ENCODE results near the gene PABPN1.
"Not testable (repeated sequence)": the region's sequence is repeated elsewhere in the genome, so short reads cannot be mapped to it uniquely, and the experiment has no call there.

Gene PABPN1

GRCh38 chr14:23320584-23321571 lies at the start of gene PABPN1:
PABPN1 (plus strand) TSS chr14:23321457; CDS start chr14:23321470, 13 bp downstream.
- DNase-seq = peak; percentile 93

DNA sequence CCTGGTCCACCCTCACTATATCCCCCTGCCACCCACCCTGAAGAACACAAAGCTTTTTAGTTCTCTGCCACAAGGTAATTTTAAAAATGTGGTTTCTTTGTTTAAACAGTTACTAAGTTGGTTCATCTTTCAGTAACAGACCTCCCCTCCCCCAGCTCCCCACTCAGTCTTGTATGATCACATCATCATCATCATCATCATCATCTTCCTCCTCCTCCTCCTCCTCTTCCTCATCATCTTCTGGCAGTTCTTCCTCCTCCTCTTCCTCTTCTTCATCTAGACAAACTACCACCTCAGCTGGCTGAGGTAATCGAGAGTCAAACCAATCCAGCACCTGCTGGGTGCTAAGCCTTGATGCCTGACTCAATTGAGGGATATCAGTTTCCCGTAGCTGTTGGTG lies 45.8 kb upstream of the PABPN1 start:
- no peak for DNase-seq

DNA sequence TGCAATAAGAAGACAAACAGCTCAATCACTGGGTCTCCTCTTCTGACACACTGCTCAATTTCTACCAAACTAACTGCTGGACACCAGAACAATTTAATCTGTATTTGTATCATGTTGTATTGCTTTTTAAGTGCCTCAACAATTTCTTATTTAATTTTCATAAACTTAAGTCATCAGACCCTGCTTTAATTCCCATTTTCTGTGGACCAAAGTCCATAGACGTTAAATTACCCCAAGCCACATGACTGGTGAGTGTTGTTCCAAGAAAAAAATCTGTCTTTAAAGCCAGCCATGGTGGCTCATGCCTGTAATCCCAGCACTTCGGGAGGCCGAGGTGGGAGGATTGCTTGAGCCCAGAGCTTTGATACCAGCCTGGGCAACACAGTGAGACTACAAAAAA lies 44.1 kb upstream of the PABPN1 start:
- DNase-seq = no peak

DNA sequence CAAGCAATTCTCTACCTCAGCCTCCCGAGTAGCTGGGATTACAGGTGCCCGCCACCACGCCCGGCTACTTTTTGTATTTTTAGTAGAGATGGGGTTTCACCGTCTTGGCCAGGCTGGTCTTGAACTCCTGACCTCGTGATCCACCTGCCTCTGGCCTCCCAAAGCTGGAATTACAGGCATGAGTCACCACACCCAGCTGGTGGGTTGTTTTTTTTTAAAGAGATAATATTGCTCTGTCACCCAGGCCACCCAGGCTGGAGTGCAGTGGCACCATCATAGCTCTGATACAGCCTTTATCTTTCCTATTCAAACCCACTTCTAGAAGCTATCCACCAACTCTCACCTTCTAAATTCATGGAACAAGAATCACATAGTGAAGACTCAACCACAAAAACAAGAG lies 43.3 kb upstream of the PABPN1 start:
- DNase-seq = not testable (repeated sequence)

DNA sequence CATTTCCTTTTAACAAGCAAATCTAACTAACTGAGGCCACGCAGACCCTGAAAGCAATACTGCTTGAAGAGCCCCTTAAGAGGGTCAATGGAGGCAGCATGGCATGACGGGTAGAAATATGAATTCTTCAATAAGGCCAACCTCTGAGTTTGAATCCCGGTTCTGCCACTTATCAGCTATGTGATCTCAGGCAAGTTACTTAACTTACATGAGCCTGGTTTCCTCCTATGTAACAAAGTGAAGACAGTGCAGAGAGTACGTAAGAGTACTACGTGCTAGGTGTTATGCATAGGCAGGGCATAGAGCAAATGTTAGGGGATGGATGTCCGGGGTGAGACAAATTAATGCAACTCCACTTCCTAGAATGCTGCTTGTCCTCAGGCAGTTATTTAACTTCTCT lies 40.0 kb upstream of the PABPN1 start:
- DNase-seq = no peak

- DNase-seq = no peak
These were observed 36.4 kb upstream of the PABPN1 start for GRCh38 chr14:23284654-23285529.

- no peak for DNase-seq
These were observed 35.7 kb upstream of the PABPN1 start for GRCh38 chr14:23285530-23286019.

- DNase-seq = peak; percentile 99
These were observed 35.0 kb upstream of the PABPN1 start, which contains the start of gene HOMEZ for GRCh38 chr14:23286020-23286901. HOMEZ (minus strand) TSS chr14:23286132; CDS start chr14:23285952, 180 bp downstream.

DNA sequence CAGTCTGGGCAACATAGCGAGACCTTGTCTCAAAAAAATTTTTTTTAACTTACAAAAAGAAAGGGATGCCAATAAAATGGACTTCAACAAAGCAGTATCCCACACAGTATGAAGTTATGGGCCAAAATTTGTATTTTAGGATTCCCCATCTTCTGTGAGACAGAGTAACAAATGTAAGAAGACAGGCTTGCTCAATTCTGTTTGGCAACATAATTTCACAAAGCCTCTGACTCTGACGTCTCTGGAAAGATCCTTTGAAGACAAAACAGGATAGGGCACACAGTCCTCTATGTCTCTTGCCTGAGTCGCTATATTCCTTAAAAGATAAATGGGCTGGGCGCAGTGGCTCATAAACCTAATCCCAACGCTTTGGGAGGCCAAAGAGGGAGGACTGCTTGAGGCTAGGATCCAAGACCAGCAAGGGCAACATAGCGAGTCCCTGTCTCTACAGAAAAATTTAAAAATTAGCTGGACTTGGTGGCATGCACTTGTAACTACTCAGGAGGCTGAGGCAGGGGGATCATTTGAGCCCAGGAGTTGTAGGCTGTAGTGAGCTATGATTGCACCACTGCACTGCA lies 34.3 kb upstream of the PABPN1 start:
- DNase-seq = no peak

GRCh38 chr14:23294734-23295561 lies 26.3 kb upstream of the PABPN1 start:
- peak; percentile 49 for DNase-seq

DNA sequence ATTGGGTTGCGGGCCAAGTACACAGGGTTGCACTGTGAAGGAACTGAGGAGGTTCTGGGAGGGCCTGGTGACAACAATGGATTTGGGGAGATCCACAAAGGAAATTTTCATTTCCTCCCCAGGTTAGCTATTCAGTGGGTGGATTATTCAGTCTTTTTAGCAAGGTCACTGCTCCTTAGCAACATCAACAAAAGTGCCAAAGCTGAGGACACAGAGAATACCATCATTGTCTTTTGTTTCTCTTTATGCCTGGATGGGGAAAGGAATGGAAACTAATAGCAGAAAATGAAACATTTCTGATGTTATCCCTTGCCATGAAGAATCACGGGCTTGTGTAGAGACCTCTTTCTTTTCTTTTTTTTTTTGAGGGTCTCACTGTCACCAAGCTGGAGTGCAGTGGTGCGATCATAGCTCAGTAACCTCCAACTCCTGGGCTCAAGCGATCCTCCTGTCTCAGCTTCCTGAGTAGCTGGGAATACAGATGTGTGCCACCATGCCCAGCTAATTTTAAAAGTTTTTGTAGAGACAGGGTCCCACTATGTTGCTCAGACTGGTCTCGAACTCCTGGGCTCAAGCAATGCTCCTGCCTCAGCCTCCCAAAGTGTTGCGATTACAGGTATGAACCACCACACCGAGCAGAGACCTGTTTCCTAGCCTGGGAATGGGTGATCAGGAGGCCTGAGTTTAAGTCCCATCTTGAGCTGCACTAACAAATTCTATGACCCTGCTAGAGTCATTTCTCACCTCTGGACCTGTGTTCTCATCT lies 25.1 kb upstream of the PABPN1 start:
- no peak for DNase-seq

DNA sequence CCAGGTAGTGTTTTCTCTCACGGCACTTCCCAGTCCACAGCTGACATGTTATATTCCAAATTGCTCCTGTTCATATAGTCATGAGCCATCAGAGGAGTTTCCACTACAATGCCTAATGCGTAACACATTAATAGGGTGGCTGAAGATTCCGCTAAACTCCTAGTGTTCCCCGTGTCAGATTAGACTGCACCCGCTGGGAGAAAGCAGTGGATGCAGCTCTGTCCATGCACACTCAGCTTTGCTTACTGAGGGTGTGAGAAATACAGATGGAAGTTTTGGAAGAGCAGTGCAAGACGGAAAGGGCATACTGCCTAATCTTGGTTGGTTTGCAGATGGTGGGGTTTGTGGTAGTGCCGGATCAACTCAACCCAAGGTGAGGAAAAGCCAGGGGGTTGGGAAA lies 24.2 kb upstream of the PABPN1 start:
- no peak for DNase-seq

DNA sequence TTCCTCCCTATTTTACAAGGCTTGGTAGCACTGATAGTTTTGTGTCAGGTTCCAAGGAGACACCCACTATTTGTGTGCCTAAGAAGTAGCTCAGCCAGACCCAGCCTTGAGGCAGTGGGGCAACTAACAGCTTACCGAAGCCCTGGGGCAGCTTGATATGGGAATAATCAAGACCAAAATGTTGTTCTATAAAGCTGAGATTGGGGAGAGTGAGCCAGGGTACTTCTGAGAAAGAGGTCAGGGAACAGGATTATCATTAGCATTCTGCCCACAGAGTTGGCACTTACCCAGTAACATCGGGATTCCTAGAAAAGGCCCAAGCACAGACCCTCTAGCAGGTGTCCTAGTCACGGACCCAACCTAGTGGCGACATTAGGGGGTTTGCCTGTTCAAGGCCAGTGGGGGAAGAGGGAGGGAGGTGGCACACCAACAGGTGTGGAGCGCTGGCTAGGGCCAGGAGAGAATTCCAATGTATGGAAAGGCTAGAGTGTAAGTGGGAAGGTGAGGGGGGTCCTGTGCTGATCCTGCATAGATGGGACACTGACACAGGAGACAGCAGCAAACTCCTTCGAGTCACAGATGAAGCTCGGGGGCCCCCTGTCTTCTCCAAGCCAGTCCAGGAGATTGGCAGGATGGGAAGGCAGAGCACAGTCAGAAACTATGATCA lies 23.5 kb upstream of the PABPN1 start:
- no peak for DNase-seq

DNA sequence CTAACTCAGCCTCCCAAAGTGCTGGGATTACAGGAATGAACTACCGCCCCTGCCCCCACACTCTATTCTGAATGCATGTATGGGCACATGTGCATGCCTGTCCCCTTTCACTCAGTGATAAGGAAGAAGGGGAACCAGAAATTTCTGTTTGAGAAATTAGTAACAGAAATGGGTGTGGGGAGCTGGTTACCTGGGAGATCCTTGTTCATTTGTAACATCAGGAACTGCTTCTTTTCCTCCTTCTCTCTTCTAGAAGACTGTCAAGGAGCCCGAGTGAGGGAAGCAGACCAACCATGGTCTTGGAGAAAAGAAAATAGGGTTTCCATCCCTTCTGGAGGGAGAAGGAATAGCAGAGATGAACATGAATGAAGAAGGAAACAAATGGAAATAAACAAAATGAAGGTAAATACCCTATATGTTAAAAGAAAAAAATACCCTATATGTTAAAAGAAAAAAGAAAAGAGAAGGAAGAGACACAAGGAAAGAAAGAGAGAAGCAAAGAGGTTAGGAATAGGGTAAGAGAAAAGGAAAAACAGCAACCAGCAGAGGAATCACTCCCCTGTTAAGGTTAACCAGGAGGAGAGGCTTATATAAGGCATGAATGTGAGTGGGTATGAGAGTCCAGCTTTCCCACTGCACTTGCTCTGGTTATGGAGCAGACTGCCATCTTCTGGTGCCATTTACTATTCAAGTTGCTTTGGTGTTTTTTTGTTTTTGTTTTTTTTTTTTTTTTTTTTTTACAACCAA lies 21.9 kb upstream of the PABPN1 start:
- DNase-seq = no peak

DNA sequence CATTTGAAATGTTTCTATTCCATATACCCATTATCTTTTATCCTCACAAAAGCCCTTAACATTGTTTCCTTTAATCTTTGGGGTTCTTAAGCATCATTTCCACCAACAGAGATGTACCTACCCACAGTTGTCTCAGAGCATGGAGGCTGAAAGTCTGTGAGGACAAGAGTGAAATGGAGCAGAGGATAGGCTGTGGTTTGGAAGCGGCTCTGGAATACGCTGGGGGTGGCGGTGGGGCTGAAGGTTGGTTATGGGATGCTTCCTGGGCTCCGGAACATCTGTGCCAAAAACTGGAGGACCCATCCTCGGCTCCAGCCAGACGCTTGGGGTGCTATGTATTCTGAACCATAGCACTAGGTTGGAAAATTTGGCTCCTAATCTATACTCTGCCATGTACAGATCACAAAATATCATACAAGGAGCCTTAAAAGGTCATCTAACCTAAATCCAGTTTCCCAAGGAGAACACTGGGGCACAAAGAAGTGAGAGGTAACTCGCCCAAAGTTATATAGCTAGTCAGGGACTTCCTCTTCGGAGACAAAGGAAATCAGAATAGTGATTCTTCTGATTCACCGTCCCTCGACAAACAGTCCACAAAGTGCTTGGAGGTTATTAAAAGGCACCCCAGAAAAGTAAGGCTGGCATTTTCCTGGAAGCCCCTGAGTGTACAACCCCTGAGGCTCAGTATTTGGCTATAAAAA lies 21.1 kb upstream of the PABPN1 start:
- no peak for DNase-seq

DNA sequence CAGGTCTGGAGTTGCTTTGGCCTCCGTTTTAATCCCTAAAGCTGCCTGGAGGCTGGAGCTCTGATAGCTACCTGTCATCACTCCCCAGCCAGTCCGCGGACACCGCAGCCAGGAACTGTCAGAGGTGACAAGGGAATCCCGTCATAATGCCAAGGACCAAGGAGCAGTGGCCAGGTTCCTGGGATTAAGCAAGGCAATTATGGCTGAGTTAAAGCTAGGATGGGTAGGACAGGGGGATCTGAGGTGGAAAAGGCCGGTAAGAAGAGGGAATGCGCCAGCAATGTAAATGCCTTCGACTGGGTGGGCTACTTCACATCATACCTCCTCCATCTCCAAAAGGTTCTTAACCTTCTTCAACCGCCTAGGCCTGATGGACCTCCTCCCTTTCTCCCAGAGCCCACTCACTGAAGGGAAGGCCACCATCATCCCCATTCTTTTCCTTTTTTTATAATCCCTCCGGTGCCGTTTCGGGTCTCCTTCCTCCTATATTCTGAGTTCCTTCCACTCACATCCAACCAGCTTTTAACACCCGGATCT lies 20.5 kb upstream of the PABPN1 start:
- peak; percentile 14 for DNase-seq

DNA sequence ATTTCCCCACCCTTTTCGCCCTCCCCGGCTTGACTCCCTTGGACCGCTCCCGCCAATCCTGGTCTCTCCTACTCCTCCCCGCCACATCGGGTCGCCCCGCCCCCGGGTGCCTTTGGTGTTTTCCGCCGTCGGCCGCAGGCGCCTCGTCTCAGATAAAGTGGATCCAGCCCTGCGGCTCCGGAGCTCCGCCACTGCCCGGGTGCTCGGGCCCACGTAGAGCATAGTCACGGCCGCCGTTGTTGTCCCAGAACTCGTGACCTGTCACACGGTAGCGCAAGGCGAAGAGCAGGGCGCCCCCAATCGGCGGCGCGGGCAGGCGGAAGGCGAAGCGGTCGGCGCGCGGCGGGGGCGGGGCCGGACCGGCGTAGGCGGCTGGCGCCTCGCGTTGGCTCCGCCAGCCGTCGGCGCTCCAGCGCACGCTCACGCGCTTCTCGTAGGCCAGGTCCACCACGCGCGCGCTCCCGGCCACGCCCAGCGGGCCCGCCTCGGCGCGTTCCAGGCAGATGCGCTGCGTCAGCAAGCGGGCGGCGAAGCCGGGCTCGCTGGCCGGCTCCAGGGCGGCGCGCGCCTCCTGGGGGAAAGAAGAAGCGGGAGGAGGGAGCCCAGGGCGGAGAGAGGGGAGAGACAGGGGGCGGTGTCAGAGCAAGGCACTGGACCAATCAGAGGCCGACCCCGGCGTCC lies 19.8 kb upstream of the PABPN1 start:
- DNase-seq = peak; percentile 98
